HG03196 (cell line): ENCODE results near the gene CCDC183.
"Not testable (repeated sequence)": the region's sequence is repeated elsewhere in the genome, so short reads cannot be mapped to it uniquely, and the experiment has no call there.

Experiments used
- ATAC-seq: cut with Tn5 transposase; IDR thresholded peaks from one replicate; pipeline ENCODE4 v1.9.1; 2021; ENCODE audit not compliant: unreplicated experiment

The CCDC183 gene

DNA sequence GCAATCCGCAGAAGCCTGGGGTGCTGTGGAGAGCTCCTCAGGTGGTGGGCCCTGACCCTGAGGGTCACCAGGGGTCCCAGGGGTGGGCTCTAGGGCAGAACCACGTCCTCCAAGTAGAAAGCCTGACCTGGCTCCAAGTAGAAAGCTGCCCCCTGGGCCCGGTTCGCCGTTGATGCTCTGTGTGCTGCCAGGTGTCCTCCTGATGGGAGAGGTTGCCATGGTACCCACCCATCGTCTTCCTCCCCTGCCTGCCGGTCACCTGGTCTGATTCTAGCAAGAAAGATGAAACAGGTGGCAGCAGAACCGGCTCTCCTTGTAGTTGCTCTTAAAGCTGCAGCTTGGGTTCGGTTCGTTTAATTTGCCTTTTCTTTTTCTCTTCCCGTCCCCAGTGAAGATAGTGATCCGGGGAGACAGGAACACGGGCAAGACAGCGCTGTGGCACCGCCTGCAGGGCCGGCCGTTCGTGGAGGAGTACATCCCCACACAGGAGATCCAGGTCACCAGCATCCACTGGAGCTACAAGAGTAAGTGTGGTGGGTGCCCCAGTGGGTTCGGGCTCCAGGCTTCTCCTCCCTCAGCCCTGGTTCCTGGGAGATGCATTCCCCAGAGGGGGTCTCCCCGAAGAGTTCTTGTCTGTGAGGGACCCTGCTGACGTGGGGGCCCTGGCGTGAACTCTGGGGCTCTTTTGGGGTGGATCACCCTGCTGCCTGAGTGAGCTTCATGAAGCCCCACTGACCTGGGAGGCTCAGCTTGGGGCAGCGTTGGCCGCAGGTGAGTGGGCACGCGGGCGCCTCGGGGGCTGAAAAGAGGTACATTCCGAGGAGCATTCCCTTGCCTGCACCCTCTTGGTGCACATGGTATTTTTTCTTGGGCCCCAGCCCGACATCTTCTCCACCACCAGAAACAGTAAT, 27.3 kb downstream of the CCDC183 start:
- ATAC-seq, result no peak

- no peak for ATAC-seq
Measured at GRCh38 chr9:136824496-136825225, 28.5 kb downstream of the CCDC183 start.

GRCh38 chr9:136825295-136826187, 29.4 kb downstream of the CCDC183 start:
- no peak for ATAC-seq

DNA sequence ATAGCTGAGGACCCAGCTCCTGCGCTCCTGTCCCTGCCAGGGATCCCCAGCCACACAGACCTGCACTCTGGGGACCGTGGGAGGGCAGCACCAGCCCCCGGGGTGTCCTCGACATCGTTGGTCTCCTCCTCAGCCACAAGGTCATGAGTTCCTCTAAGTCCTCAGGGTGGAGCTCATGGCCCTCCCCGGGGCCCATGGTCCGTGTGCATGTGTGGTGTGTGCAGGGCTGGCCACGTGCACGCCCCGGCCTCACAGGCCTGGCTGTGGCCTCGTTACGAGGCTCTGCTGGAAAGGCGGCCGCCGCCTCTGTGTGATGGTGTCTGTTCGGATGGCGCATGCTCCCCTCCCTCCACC, 30.0 kb downstream of the CCDC183 start:
- no peak for ATAC-seq

DNA sequence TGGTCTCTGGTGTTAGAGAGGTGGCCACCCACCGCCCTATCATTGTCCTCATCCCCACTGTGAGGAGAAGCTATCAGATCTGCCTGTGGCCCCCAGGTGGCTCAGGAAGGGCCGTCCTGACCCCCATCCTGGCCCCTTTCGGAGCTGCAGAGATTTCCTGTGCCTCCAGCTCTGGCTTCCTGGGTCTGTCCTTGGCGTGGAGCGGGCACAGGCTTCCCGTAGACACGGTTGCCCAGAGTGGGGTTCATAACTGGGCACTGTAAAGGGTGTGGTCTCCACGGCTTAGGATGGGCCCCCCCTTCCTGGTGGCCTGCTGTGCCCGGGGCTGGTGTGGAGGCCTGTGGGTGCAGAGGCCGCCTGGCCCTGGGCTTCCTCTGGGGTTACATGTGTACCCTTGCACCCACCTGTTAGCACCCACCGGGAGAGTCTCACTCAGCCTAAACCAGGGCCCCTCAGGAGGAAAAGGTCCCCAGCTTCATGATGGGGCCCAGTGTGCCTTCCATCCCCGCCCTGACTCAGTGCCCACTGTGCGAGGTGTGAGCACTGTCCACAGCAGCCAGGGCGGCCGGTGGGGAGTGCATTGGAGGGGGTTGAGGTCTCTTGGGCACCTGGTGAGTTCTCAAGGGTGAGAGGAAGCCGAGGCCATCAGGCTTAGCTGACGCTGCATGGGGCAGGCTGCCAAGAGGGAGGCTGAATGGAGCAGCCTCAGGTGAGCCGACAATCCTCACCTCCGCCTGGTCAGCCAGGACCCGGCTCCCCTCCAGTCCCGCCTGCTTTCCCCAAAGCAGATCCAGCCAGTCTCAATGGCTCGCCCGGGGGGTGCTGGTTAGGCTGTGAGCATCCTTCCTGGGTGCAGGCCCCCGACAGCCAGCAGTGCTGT, 30.8 kb downstream of the CCDC183 start:
- ATAC-seq, result no peak

GRCh38 chr9:136827794-136828473, 31.8 kb downstream of the CCDC183 start:
- ATAC-seq, result no peak

- ATAC-seq, result no peak
Measured at GRCh38 chr9:136828474-136829140, 32.5 kb downstream of the CCDC183 start.

DNA sequence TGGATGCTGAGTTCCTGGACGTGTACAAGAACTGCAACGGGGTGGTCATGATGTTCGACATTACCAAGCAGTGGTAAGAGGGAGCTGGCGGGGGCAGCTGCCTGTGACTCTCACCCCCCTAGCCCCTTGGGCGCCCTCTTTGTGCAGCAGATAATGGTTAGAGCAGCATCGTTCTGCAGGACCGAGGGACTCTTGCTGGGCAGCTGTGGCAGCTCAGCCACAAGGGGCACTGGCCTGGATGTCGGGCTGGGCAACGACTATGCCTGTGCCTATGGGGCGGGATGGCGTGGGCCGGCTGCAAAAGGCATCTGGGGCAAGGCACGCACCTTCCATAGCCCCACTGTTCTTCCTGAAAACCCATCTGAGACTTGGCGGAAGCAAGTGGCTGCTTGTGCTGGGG, 33.3 kb downstream of the CCDC183 start:
- no peak for ATAC-seq

DNA sequence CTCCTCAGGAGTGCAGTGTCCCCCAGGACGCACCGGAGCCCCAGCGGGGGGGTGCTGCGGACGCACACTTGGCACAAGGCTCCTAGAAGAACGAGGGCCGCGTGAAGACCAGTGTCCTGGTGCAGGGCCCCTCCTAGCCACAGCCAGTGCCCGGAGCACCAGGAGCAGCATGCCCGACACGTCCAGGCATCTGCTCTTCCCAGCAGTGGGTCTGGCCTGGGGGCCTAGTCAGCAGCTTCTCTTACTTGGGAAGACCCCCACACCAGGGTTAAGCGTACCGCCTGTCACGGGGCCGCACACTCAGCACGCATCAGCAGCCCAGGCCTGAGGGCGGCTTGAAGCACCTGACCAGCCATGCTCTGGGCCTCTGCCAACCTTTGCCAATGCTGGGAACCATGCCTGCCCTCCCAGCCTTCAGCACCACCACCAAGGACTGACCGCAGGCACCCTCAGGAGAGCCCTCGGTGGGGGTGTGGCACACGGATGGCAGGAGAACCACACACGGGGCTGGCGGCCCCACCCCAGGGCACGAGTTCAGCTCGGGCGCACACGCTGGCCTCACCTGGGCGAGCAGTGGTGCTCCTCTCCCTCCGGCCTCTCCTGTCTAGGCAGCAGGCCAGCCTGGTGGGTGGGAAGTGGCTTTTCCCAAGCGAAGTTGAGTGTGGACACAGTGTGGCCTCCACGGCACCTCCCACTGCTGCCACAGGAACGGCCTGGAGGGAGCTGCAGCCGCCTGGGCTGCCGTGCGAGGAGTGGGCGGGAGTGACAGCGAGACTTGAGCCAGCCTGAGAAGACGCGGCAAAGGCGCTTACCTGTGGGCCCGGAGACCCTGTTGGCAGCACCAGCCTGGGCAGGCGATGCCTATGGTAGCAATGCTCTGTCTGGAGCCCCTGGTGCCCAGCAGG, 34.1 kb downstream of the CCDC183 start:
- ATAC-seq, result no peak

- ATAC-seq, result no peak
Measured at GRCh38 chr9:136831002-136831719, 35.0 kb downstream of the CCDC183 start.

DNA sequence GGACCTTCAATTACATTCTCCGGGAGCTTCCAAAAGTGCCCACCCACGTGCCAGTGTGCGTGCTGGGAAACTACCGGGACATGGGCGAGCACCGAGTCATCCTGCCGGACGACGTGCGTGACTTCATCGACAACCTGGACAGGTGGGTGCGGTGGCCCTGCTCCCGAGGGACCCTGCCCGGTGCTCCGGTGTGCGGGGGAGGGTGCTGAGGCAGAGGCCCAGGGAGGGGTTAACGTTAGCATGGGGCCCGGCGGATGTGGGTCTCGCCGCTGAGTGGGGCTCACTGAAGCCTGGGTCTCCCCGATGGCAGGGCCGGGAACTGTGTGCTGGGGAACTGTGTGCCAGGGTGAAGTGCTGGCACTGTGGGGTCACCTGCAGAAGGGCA, 35.6 kb downstream of the CCDC183 start:
- no peak for ATAC-seq

DNA sequence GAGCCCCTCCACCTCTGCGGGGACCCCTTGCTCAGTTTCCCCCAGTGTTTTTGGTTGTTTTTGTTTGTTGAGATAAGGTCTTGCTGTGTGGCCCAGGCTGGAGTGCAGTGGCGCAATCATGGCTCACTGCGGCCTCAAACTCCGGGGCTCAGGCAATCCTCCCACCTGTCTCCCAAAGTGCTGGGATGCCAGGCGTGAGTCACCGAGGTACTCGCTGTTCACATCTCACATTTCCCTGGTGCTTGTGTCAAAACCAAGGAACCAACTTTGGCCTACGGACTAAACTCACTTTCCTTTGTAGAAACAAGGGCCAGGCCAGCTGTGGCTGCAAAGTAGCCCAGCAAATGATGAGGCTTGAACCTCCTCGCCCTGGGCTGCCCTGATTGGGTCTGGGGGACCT, 36.4 kb downstream of the CCDC183 start:
- no peak for ATAC-seq

GRCh38 chr9:136833381-136834048, 37.4 kb downstream of the CCDC183 start:
- not testable (repeated sequence) for ATAC-seq

GRCh38 chr9:136835162-136835931, 39.2 kb downstream of the CCDC183 start:
- no peak for ATAC-seq

DNA sequence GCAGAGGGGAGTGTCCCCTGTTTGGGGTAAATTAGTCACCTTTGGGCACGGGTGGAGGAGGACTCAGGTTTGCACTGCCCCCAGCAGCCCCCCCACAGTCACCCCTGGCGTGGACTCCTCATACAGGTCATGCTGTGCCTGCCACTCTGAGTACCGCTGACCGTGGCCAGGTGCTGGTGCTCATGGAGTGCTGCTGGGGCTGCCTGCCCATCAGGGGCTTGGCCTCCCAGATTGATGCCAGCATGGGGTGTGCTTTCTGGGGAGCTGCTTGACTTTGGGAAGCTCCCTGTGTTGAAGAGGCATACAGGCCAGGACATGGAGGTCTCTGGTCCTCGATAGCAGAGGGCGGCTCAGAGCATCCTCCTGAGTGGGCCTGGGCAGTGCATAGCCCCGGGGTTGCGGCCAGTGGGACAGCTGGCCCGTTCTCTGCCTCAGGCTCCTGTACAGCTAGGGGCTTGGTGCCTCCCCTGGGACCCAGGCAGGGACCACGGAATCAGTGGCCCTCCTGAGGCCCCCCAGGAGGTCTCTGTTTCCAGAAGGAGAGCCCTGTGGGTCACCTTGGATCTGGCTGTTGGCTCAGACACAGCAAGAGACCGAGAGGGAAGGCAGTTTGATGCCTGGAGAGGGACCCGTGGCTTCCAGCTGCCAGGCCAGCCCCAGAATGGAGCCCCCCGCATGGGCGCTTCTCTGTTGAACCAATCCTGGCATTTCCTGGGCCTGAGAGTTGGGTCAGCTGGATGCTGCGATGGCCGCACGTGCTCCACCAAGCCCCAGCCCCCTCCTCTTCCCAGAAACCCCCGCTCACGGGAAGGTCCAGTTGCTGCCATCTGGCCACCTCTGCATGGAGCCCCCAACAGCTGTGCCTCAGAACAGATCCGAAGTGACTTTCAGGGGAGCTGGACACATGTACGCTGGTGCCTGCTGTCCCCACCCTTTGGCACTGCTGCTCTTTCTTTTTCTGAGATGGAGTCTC, 40.1 kb downstream of the CCDC183 start:
- ATAC-seq, result no peak
